Nasal cavity respiratory epithelium epithelial cell of viscerocranial mucosa (primary cell): ENCODE data around the gene MC4R. TPM values are rescaled to one million over a fixed set of nuclear protein-coding genes. Genes with fewer than 3 reads are reported as not detected.

Experiments
- total RNA-seq: library from RNA; depleted of rRNA; stranded (reverse); fragments of >200 nt; gene quantifications from 2 replicates; pipeline ENCODE4 v1.2.3, GENCODE V29; 2014

MC4R gene
- not detected in 2 replicates for total RNA-seq

GRCh38 chr18:60372596-60372995 lies at the start of gene MC4R:
TSS of gene MC4R (minus strand) at chr18:60372775. CDS start at chr18:60372349, 426 bp downstream.

